NCI-H2171 treated with DMSO at 0.1 percent for 48 hours (cell line): Measurements from ENCODE around the gene PSMD14.
A peak's percentile ranks its signal among the peaks of the same experiment; 100 is the strongest.

Source experiments
- DNase-seq: peaks from one replicate; lab custom pipeline; 2025; lab: John Stamatoyannopoulos, UW

Gene PSMD14

DNA sequence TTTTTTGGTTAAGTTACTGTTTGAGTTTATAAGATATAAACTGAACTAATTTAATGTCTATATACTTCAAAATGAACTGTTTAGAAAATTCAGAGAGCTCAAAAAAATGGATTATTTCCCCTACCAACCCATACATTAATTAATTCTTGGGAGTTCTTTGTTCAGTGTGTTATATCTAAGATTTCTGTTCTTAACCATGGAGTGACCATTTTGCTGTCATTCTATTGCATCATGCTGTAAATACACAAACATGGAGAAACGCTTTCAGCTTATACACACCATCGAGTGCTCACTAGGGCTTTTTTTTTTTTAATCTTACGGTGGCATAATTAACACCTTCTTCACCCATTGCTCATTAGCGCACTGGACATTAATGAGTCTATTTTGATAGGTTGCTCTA, 74.5 kb downstream of the PSMD14 start:
- DNase-seq, result no peak

GRCh38 chr2:161384864-161385263, 76.6 kb downstream of the PSMD14 start:
- no peak for DNase-seq

DNA sequence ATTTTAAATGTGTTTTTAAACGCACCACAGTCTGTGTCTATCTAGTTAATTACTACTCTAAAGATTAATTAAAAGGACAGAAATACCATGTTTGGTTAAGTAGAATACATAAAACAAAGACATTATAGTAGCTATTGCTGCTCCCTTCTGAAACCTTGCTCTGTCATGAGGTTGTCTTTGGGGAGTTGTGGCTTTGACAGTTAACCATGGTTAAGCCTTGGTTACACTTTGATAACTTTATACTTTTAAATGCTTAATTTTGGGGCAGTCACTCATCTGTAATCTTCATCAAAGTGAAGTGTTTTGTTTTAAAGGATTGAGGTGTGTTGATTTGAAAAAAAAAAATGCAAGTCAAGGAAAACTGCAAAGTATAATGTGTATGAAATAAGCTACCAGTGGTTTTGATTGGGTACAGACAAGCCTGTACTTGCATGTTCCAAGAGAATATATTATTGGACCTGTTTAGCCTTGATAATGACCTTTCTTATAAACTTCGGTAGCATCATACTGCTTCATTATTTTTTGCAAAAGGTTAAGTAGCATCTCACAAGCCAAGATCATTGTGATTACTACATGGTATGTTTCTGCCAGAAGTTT, 78.1 kb downstream of the PSMD14 start:
- DNase-seq, result no peak

DNA sequence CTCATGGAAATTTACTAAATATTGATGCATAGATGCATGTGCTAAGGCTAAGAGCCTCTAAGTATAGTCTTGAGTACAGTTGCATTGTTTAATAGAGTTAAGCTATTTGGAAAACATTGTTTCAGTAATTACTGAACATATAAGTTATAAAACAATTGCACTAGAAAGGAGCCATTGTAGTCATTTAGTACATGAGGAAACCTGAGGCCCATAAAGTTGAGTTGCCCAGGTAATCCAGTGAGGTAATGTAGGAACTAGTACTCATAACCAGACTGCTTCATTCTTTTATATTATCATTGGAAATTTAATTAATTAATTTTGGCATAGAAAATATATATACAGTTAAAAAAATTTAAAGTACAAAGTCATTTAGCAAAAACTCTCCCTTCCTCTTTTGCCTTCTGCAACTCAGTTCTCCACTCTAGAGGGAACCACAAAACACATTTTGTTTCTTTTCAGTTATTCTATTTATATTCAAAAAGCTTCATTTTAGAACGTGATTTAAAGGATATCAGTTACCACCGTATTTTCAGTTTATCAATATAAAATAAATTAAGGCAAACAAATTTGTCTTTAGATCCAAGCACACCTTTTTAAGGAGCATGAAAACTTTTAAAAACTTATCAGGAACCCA, 80.0 kb downstream of the PSMD14 start:
- no peak for DNase-seq

- DNase-seq, result no peak
Measured at GRCh38 chr2:161391737-161392506, 83.7 kb downstream of the PSMD14 start.

GRCh38 chr2:161400076-161400475, 91.9 kb downstream of the PSMD14 start:
- DNase-seq, result no peak

DNA sequence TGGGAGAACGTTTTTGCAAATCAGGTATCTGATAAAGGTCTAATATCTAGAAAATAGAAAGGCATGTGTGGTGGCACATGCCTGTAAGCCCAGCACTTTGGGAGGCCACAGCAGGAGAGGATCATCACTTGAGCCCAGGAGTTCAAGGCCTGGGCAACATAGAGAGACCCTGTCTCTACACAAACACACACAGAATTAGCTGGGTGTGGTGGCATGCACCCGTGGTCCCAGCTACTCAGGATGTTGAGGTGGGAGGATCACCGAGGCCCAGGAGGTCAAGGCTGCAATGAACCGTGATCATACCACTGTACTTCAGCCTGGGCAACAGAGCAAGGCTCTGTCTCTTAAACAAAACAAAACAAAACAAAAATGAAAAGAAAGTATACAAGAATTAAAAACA, 94.1 kb downstream of the PSMD14 start:
- no peak for DNase-seq

DNA sequence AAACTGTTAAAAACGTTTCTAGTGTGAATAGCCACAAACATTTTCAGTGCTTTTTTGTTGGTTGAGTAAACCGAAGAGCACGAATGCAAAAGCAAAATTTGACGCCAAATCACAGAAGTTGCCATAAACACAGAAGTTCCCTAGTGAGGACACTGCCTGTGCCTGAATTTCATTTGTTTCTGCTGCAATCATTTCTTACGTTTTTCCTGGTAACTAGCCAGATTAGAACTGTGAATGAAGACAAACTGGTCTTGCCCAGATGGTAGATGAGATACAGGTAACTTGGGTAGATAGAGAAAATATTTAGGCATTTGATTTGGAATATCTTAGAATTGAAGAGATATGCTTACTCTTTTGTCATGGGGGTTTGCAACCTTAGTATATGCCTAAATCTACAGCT, 98.1 kb downstream of the PSMD14 start:
- DNase-seq, result no peak

DNA sequence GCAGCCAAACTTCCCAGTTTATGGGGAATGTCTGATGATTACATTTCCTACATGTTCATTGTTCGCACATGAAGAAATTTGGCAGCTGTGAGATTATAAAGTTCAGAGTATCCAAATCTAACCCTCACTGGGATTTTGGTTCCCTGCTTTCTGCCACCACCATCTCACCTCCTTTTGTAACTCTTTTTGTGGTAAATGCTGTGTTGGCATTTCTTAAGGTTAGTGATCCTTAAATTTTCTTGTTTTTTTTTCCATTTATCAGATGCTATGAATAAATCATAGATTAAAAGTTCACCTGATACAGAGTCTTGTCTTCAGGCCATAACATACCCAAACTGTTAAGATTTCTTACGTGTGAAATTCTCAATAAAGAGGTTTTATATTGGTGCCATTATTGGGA, 99.4 kb downstream of the PSMD14 start:
- DNase-seq, result no peak

GRCh38 chr2:161409308-161409907, 101.2 kb downstream of the PSMD14 start:
- DNase-seq, result no peak

GRCh38 chr2:161412346-161412745, 104.1 kb downstream of the PSMD14 start:
- DNase-seq, result peak; percentile 22

GRCh38 chr2:161414042-161415033, 106.1 kb downstream of the PSMD14 start:
- DNase-seq, result peak; percentile 10

DNA sequence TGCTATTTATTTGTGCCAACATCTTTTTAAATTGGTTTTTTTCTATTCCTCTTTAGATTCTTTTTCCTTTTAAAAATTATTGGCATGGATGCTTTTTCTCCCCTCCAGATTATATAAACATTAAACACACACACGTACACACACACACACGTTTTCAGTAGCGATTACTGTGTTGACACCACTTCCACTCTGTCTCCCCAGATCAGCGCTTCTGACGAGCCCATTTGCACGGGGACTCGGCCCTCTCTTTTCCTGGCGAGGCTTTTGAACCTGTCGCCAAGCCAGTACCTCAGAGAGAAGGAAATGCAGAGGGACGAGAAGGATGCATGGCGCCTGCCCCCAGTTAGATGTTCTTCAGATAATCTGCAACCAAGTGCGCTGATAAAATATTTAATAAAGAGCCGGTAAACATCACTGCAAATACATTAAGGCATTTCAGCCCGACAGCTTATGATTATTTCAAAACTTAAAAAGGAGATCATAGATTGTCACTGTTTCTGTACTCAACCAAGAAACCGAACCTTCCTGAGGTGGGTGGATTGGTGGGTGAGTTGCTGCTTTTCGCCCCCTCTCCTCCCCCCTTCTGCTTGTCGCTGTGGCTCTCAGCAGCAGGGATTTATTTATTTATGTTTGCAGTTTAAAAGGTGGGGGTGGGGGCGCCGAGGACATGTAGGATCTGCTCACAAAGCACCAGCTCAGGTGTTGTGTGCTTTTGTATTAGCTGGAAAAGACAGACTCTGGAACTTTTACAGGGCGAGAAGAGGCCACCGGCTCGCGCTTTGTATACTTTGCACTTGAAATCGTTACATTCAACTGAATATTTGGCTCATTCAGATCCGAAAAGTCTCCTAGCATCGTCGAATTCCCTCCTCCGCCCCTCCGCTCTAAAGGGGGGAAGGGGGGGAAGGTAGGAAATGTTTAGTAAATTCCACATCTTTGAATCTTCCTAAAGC, 107.1 kb downstream of the PSMD14 start:
- DNase-seq, result no peak

DNA sequence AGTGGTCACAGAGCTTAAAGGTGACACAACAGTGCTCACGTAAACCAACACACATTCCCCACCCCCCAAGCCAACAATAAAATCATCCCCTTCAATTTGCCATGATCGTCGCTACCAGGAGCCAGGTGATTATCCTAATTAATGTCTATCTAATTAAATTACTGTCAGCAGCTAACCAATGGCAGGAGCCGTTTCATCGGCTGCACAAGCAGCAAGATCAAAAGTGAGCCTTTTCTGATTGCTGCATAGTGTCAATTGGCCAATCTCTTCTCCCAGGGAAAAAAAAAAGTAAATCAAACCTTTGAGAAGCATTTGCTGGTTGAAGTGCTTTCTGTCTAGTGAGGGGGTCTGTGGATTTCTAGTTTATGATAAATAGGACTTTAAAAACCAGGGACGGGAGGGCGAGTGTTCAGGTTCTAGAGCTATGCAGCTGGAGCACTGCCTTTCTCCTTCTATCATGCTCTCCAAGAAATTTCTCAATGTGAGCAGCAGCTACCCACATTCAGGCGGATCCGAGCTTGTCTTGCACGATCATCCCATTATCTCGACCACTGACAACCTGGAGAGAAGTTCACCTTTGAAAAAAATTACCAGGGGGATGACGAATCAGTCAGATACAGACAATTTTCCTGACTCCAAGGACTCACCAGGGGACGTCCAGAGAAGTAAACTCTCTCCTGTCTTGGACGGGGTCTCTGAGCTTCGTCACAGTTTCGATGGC, 107.9 kb downstream of the PSMD14 start, which contains the start of gene TBR1:
Gene TBR1, plus strand, starts transcription at position 311 of the 721 bp plus-strand sequence. Its CDS starts 114 bp downstream, at position 425.
- no peak for DNase-seq

GRCh38 chr2:161416708-161417437, 108.6 kb downstream of the PSMD14 start:
- no peak for DNase-seq

GRCh38 chr2:161417438-161418274, 109.4 kb downstream of the PSMD14 start:
- no peak for DNase-seq

DNA sequence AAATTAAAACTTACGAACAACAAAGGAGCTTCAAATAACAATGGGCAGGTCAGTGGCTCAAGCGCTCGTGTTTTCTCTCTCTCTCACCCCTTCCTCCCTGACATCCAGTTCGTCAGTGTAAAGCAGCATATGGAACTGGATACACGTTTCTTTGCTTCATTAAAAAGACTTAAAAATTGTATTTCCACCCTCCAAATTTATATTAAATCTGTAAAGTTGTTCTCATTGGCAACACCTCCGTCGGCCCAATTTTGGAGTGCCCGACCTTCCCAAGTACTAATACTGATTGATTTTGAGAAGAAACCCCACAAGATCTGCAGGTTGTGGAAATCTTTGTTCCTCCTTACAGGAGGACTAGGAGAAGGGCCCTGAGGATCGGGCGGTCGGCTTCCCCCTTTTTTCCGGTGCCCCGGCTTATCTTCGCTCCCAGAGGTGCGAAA, 110.1 kb downstream of the PSMD14 start:
- peak; percentile 30 for DNase-seq
